HepG2 (cell line): ENCODE data around the gene TPX2. TPM values are rescaled to one million over a fixed set of nuclear protein-coding genes. Genes with fewer than 3 reads are reported as not detected.
A peak's percentile ranks its signal among the peaks of the same experiment; 100 is the strongest.

Experiments
- ARNT2 ChIP-seq: sonication (generic); formaldehyde crosslinking; IDR thresholded peaks from 2 replicates; pipeline ENCODE4 v1.8.0; 2022; ENCODE audit warnings: mild to moderate bottlenecking, low read depth, missing genetic modification reagents, moderate library complexity
- ATF7 ChIP-seq, 2 experiments: fragments of 450-650 bp in 1 of 2; sonication (generic) in 1 of 2; formaldehyde crosslinking in 1 of 2; IDR thresholded peaks; 2 replicates each; pipeline versions ENCODE4 v1.4.0 to v1.6.1; 2016 to 2020; ENCODE audit warnings: antibody characterized with exemption in 1 of 2, mild to moderate bottlenecking in 1 of 2, missing genetic modification reagents in 1 of 2
- ELF4 ChIP-seq: sonication (generic); formaldehyde crosslinking; IDR thresholded peaks from 2 replicates; pipeline ENCODE4 v1.5.0; 2020; ENCODE audit warnings: missing genetic modification reagents, mild to moderate bottlenecking, moderate library complexity, borderline replicate concordance
- FOXK2 ChIP-seq: fragments of 450-650 bp; IDR thresholded peaks from 2 replicates; pipeline ENCODE4 v1.6.1; 2016
- GTF2F1 ChIP-seq: fragments of 150-350 bp; IDR thresholded peaks from 2 replicates; pipeline ENCODE4 v1.6.1; 2014; ENCODE audit warnings: low read length
- HMG20B ChIP-seq: conservative IDR thresholded peaks from 2 replicates; pipeline ENCODE4 v1.6.1; 2016; ENCODE audit warnings: missing genetic modification reagents, missing compliant biosample characterization
- MAFG ChIP-seq: sonication (generic); formaldehyde crosslinking; IDR thresholded peaks from 2 replicates; pipeline ENCODE4 v1.5.1; 2020; ENCODE audit warnings: mild to moderate bottlenecking, missing genetic modification reagents
- MAFK ChIP-seq, 2 experiments: IDR thresholded peaks in 1 of 2; conservative IDR thresholded peaks in 1 of 2; 2 replicates each; pipeline ENCODE4 v1.6.1; 2011; ENCODE audit warnings: improper control_type of control experiment in 2 of 2, low read length in 2 of 2
- NFYB ChIP-seq: sonication (generic); formaldehyde crosslinking; IDR thresholded peaks from 2 replicates; pipeline ENCODE4 v1.4.0; 2020; ENCODE audit warnings: missing genetic modification reagents
- REPIN1 ChIP-seq: sonication (generic); formaldehyde crosslinking; IDR thresholded peaks from 2 replicates; pipeline ENCODE4 v1.8.0; 2022; ENCODE audit warnings: missing genetic modification reagents, low read depth, mild to moderate bottlenecking, borderline replicate concordance
- REXO4 ChIP-seq: sonication (generic); formaldehyde crosslinking; IDR thresholded peaks from 2 replicates; pipeline ENCODE4 v1.8.0; 2022; ENCODE audit warnings: missing genetic modification reagents, mild to moderate bottlenecking, borderline replicate concordance
- RFX1 ChIP-seq: fragments of 450-650 bp; IDR thresholded peaks from 2 replicates; pipeline ENCODE4 v1.6.1; 2017
- RXRB ChIP-seq: IDR thresholded peaks from 2 replicates; pipeline ENCODE4 v1.6.1; 2016; ENCODE audit warnings: borderline replicate concordance, missing genetic modification reagents, missing compliant biosample characterization
- ZMYM2 ChIP-seq: sonication (generic); formaldehyde crosslinking; IDR thresholded peaks from 2 replicates; pipeline ENCODE4 v1.8.0; 2022; ENCODE audit warnings: mild to moderate bottlenecking, missing genetic modification reagents
- ZNF20 ChIP-seq: sonication (generic); formaldehyde crosslinking; IDR thresholded peaks from 2 replicates; pipeline ENCODE4 v1.4.0; 2020; ENCODE audit warnings: mild to moderate bottlenecking, moderate library complexity, missing genetic modification reagents
- ZNF354B ChIP-seq: sonication (generic); formaldehyde crosslinking; IDR thresholded peaks from 2 replicates; pipeline ENCODE4 v1.8.0; 2022; ENCODE audit warnings: mild to moderate bottlenecking, missing genetic modification reagents
- ZNF510 ChIP-seq: sonication (generic); formaldehyde crosslinking; IDR thresholded peaks from 2 replicates; pipeline ENCODE4 v1.4.0; 2020; ENCODE audit warnings: low read depth, mild to moderate bottlenecking, missing genetic modification reagents
- ZNF562 ChIP-seq: sonication (generic); formaldehyde crosslinking; IDR thresholded peaks from 2 replicates; pipeline ENCODE4 v1.8.0; 2022; ENCODE audit warnings: missing genetic modification reagents, borderline replicate concordance
- ZNF563 ChIP-seq: sonication (generic); formaldehyde crosslinking; IDR thresholded peaks from 2 replicates; pipeline ENCODE4 v1.8.0; 2022; ENCODE audit warnings: mild to moderate bottlenecking, moderate library complexity, missing genetic modification reagents
- polyA plus RNA-seq, 8 experiments: library from polyadenylated mRNA; depleted of rRNA in 3 of 8; stranded (reverse) in 7 of 8; unstranded in 1 of 8; fragments of >200 nt; fragmentation: Illumina TruSeq in 4 of 8; extraction: Trizol in 4 of 8; gene quantifications; 2 replicates each; pipeline versions ENCODE4 v1.2.1 to v1.2.3, GENCODE V29; 2011 to 2016; ENCODE audit warnings: low read depth in 4 of 8, missing spikeins in 1 of 8, mixed read lengths in 1 of 8; ENCODE audit not compliant: insufficient read depth in 1 of 8
- total RNA-seq, 5 experiments: library from RNA; depleted of rRNA; stranded (reverse); fragments of >200 nt; fragmentation: Illumina TruSeq; extraction: Trizol; gene quantifications; 2 replicates each; pipeline ENCODE4 v1.2.3, GENCODE V29; 2016; ENCODE audit warnings: low read depth in 1 of 5
- TF ChIP-seq, protein P1 (sequence below): sonication (generic); formaldehyde crosslinking; IDR thresholded peaks from 2 replicates; pipeline ENCODE4 v1.4.0; 2020; ENCODE audit warnings: missing genetic modification reagents
- TF ChIP-seq, protein P2 (sequence below): sonication (generic); formaldehyde crosslinking; IDR thresholded peaks from 2 replicates; pipeline ENCODE4 v1.4.0; 2020; ENCODE audit warnings: missing genetic modification reagents
- TF ChIP-seq, protein P3 (sequence below): fragments of 450-650 bp; IDR thresholded peaks from 2 replicates; pipeline ENCODE4 v1.6.1; 2017; ENCODE audit warnings: mild to moderate bottlenecking
- TF ChIP-seq, protein P4 (sequence below): sonication (generic); formaldehyde crosslinking; IDR thresholded peaks from 2 replicates; pipeline ENCODE4 v1.4.0; 2020; ENCODE audit warnings: missing genetic modification reagents

TPX2 gene
- total and polyA plus RNA-seq, 2 of the 13 experiments (the other 11 are each of a cell fraction or from before 2014, with no cell fraction given) = 34.3 to 124 TPM

DNA sequence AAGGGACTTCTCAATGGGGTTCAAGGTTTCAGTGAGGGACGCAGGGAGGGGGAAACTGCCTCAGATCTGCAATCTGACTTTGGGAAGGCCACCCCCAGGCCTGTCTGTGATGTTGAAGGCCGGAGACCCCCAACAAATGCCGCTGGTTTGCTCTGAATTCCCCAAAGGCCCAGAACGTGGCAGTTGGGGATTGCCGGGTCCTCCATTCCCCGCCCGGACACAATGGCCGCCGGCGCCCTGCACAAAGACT, 16.1 kb upstream of the TPX2 start (continued):
- TF ChIP-seq ZNF562 (CRISPR knock-in tag) = no peak
- TF ChIP-seq ATF7 (IDR thresholded peaks at IDR 0.05) = no peak
- no peak for TF ChIP-seq ATF7 (CRISPR knock-in tag; IDR thresholded peaks at IDR 0.05)
- TF ChIP-seq, protein P1, sequence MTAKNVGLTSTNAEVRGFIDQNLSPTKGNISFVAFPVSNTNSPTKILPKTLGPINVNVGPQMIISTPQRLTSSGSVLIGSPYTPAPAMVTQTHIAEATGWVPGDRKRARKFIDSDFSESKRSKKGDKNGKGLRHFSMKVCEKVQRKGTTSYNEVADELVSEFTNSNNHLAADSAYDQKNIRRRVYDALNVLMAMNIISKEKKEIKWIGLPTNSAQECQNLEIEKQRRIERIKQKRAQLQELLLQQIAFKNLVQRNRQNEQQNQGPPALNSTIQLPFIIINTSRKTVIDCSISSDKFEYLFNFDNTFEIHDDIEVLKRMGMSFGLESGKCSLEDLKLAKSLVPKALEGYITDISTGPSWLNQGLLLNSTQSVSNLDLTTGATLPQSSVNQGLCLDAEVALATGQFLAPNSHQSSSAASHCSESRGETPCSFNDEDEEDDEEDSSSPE = no peak
- no peak for TF ChIP-seq RFX1
- TF ChIP-seq REXO4 (CRISPR knock-in tag) = peak; percentile 78; the same call in 1 of the 2 replicates
- peak; percentile 14; the same call in 1 of the 2 replicates for TF ChIP-seq ZNF563 (CRISPR knock-in tag)
- TF ChIP-seq, protein P2, sequence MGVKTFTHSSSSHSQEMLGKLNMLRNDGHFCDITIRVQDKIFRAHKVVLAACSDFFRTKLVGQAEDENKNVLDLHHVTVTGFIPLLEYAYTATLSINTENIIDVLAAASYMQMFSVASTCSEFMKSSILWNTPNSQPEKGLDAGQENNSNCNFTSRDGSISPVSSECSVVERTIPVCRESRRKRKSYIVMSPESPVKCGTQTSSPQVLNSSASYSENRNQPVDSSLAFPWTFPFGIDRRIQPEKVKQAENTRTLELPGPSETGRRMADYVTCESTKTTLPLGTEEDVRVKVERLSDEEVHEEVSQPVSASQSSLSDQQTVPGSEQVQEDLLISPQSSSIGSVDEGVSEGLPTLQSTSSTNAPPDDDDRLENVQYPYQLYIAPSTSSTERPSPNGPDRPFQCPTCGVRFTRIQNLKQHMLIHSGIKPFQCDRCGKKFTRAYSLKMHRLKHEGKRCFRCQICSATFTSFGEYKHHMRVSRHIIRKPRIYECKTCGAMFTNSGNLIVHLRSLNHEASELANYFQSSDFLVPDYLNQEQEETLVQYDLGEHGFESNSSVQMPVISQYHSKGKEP (CRISPR knock-in tag) = no peak
- peak; percentile 73; the same call in 1 of the 2 replicates for TF ChIP-seq ELF4
- no peak for TF ChIP-seq GTF2F1
- no peak for TF ChIP-seq NFYB
- peak; percentile 89 for TF ChIP-seq ZMYM2 (CRISPR knock-in tag)
- TF ChIP-seq FOXK2 = no peak
- TF ChIP-seq REPIN1 = peak; percentile 65; the same call in 1 of the 2 replicates
- 0 out of 2 replicates have a peak, but pooled peaks have one; percentile 95 for TF ChIP-seq ZNF20 (CRISPR knock-in tag)
- no peak for TF ChIP-seq ZNF354B (CRISPR knock-in tag)
- TF ChIP-seq, protein P3, sequence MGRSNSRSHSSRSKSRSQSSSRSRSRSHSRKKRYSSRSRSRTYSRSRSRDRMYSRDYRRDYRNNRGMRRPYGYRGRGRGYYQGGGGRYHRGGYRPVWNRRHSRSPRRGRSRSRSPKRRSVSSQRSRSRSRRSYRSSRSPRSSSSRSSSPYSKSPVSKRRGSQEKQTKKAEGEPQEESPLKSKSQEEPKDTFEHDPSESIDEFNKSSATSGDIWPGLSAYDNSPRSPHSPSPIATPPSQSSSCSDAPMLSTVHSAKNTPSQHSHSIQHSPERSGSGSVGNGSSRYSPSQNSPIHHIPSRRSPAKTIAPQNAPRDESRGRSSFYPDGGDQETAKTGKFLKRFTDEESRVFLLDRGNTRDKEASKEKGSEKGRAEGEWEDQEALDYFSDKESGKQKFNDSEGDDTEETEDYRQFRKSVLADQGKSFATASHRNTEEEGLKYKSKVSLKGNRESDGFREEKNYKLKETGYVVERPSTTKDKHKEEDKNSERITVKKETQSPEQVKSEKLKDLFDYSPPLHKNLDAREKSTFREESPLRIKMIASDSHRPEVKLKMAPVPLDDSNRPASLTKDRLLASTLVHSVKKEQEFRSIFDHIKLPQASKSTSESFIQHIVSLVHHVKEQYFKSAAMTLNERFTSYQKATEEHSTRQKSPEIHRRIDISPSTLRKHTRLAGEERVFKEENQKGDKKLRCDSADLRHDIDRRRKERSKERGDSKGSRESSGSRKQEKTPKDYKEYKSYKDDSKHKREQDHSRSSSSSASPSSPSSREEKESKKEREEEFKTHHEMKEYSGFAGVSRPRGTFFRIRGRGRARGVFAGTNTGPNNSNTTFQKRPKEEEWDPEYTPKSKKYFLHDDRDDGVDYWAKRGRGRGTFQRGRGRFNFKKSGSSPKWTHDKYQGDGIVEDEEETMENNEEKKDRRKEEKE = no peak
- TF ChIP-seq RXRB = no peak
- no peak for TF ChIP-seq ARNT2 (CRISPR knock-in tag)
- peak; percentile 19 for TF ChIP-seq ZNF510 (CRISPR knock-in tag)
- TF ChIP-seq, protein P4, sequence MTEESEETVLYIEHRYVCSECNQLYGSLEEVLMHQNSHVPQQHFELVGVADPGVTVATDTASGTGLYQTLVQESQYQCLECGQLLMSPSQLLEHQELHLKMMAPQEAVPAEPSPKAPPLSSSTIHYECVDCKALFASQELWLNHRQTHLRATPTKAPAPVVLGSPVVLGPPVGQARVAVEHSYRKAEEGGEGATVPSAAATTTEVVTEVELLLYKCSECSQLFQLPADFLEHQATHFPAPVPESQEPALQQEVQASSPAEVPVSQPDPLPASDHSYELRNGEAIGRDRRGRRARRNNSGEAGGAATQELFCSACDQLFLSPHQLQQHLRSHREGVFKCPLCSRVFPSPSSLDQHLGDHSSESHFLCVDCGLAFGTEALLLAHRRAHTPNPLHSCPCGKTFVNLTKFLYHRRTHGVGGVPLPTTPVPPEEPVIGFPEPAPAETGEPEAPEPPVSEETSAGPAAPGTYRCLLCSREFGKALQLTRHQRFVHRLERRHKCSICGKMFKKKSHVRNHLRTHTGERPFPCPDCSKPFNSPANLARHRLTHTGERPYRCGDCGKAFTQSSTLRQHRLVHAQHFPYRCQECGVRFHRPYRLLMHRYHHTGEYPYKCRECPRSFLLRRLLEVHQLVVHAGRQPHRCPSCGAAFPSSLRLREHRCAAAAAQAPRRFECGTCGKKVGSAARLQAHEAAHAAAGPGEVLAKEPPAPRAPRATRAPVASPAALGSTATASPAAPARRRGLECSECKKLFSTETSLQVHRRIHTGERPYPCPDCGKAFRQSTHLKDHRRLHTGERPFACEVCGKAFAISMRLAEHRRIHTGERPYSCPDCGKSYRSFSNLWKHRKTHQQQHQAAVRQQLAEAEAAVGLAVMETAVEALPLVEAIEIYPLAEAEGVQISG (CRISPR knock-in tag) = no peak
- no peak for TF ChIP-seq MAFK (conservative IDR thresholded peaks at IDR 0.05 in 1 of 2, IDR thresholded peaks at IDR 0.05 in 1 of 2; ENCODE audit: low read length in 2 of 2)
- 0 out of 2 replicates have a peak, but pooled peaks have one; percentile 55 for TF ChIP-seq MAFG
- TF ChIP-seq HMG20B = no peak
